Esophagus squamous epithelium (tissue), 5 donors: Measurements from ENCODE around the gene PHACTR1. TPM values are rescaled to one million over a fixed set of nuclear protein-coding genes. Genes with fewer than 3 reads are reported as not detected.

Experiments used
- DNase-seq: peaks from one replicate; lab custom pipeline; 2025; lab: John Stamatoyannopoulos, UW
- H3K27ac ChIP-seq, 4 donors: fragments of 200-600 bp; sonication (generic); one replicate each; pipeline ENCODE4 v1.5.1; 2016 to 2019; ENCODE audit warnings: mild to moderate bottlenecking in 1 of 4
- H3K27me3 ChIP-seq, 4 donors: fragments of 200-600 bp; sonication (generic); 1 replicate in 3 of 4; 2 replicates in 1 of 4; pipeline versions ENCODE4 v1.5.1 to v1.6.0; 2017 to 2021; ENCODE audit warnings: antibody characterized with exemption in 1 of 4
- H3K36me3 ChIP-seq, 3 donors: fragments of 200-600 bp; sonication (generic); one replicate each; pipeline ENCODE4 v1.5.1; 2016 to 2019
- H3K4me1 ChIP-seq, 3 donors: fragments of 200-600 bp; sonication (generic); one replicate each; pipeline ENCODE4 v1.5.1; 2017 to 2019
- H3K4me3 ChIP-seq, 4 donors: fragments of 200-600 bp; sonication (generic); 1 replicate in 3 of 4; 2 replicates in 1 of 4; pipeline ENCODE4 v1.5.1; 2016 to 2019; ENCODE audit warnings: mild to moderate bottlenecking in 2 of 4, moderate library complexity in 1 of 4
- H3K9me3 ChIP-seq, 3 donors: fragments of 200-600 bp; sonication (generic); one replicate each; pipeline ENCODE4 v1.5.1; 2016 to 2019
- POLR2A ChIP-seq, 4 donors: fragments of 450-650 bp; IDR thresholded peaks; one replicate each; pipeline ENCODE4 v1.6.1; 2017; ENCODE audit warnings: antibody characterized with exemption in 4 of 4, mild to moderate bottlenecking in 4 of 4, moderate library complexity in 3 of 4
- WGBS, 2 donors: methylation state at CpG; one replicate each; pipeline ENCODE4 v1.1.5; 2018; 5-methylcytosine and 5-hydroxymethylcytosine counted together
- intact Hi-C: fragments of 100-400 bp; cut with DNase I; formaldehyde crosslinking; loops from one replicate; pipeline ENCODE4 v1.15.0; 2022
- total RNA-seq, 4 donors: library from RNA; depleted of rRNA; stranded (reverse); fragments of >200 nt; gene quantifications; one replicate each; pipeline ENCODE4 v1.1.0, GENCODE V29; 2016
- TF ChIP-seq, protein P1 (sequence below), 6 experiments: fragments of 450-650 bp in 4 of 6; fragments of 200-600 bp in 2 of 6; sonication (generic) in 2 of 6; IDR thresholded peaks; one replicate each; pipeline ENCODE4 v1.5.1; 2016 to 2019; ENCODE audit warnings: antibody characterized with exemption in 6 of 6, mild to moderate bottlenecking in 4 of 6, moderate library complexity in 4 of 6
- donor health status: DM: yes; HTN: yes; CAD: no.

Gene PHACTR1
- total RNA-seq, 4 donors from 2014 or later = 1.5 to 7.2 (median 4.5) TPM

DNA sequence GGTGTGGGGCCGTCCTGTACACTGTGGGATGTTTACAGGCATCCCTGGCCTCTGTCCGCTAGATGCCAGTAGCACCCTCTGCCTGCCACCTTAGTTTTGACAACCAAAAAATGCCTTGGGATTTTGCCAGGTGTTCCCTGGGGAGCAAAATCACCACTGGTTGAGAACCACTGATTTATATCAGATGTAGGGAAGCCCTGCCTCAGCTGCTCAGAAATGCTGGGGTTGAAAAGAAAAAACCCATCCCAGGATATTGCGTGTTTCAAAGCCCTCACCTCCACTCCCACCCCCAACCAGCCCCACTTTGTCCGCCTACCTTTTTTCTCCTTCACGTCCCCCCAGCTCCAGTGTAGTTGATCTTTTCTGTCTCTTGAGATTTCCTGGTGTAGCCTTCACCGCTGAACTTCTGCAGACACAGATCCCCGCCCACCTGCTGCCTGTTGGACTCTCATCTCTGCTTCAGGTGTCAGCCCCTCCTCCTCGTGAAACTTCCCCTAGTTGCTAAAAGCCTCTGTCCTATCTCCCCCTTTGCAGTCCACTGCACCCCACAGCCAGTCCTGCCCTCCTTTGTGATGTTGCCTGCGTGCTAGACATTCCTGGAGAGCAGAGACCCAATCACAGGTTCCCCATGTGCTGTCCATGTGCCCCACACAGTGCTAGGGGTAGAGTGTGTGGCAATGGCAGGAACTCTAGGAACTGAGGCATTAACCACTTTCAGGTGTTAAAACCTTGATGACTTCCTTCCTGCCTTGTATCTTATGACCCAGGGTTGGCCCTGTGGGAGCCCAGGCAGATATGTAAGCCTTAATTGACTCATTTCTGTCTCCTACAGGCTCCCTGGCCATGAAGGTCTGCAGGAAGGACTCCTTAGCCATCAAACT is 512.9 kb downstream of the PHACTR1 start:
- WGBS, 2 donors = 80 to 81% methylated on average over 8 of the region's 9 CpGs
- Histone ChIP-seq H3K4me1 (no peaks in the 10 kb centered on the region), H3K36me3 (no peaks in the 10 kb centered on the region), H3K27ac (no peak overlapping the region), H3K4me3 (no peak overlapping the region), H3K27me3 (no peaks in the 10 kb centered on the region), H3K9me3 (no peaks in the 10 kb centered on the region)
- TF ChIP-seq, protein P1, sequence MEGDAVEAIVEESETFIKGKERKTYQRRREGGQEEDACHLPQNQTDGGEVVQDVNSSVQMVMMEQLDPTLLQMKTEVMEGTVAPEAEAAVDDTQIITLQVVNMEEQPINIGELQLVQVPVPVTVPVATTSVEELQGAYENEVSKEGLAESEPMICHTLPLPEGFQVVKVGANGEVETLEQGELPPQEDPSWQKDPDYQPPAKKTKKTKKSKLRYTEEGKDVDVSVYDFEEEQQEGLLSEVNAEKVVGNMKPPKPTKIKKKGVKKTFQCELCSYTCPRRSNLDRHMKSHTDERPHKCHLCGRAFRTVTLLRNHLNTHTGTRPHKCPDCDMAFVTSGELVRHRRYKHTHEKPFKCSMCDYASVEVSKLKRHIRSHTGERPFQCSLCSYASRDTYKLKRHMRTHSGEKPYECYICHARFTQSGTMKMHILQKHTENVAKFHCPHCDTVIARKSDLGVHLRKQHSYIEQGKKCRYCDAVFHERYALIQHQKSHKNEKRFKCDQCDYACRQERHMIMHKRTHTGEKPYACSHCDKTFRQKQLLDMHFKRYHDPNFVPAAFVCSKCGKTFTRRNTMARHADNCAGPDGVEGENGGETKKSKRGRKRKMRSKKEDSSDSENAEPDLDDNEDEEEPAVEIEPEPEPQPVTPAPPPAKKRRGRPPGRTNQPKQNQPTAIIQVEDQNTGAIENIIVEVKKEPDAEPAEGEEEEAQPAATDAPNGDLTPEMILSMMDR (IDR thresholded peaks at IDR 0.05) = peak in 1 of 6 experiments; percentile 5
- no peak for TF ChIP-seq POLR2A (IDR thresholded peaks at IDR 0.05)
- no peak for DNase-seq
- intact Hi-C loops = no loop called here

DNA sequence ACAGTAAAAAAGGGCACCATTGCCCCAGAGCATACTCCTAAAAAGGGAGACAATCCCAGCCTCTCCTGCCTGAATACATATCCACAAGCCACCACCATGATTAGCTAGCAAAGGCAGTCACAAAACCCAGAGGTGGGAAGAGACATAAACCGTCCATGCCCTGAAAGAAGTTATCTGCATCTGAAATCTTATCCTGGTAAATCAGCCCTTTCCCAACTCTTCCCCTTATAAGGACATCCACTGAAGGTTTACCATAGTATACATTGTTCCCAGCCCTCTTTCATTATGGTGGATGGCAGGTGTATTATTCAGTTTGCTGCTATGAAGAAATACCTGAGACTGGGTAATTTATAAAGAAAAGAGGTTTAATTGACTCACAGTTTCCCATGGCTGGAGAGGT is 516.5 kb downstream of the PHACTR1 start:
- Histone ChIP-seq H3K4me1 (no peaks in the 10 kb centered on the region), H3K36me3 (no peaks in the 10 kb centered on the region), H3K27me3 (no peaks in the 10 kb centered on the region), H3K4me3 (no peak overlapping the region), H3K9me3 (no peaks in the 10 kb centered on the region), H3K27ac (no peak overlapping the region)
- 75 to 100% methylated on average over 1 of the region's 1 CpG for WGBS, 2 donors
- TF ChIP-seq, protein P1 (IDR thresholded peaks at IDR 0.05) = no peak
- TF ChIP-seq POLR2A (IDR thresholded peaks at IDR 0.05) = no peak
- DNase-seq = no peak
- intact Hi-C loops = no loop called here

DNA sequence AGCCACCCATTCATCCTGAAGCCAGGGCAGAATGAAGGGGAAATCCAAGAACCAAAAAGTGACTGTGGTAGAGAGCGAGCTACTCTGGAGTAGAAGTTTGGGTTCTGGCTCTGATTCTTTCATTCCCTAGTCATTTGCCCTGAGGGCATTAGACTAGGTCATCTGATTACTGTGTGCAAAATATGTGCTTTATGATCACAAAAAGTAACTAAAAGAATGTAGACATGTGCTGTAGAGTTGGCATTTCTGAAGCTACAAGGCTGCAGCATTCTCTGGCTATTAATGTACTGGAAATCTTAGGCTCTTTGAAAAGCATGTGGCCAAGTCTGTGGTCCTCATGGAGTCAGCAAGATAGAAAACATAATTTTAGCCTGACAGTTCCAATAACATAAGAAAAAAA is 517.6 kb downstream of the PHACTR1 start:
- H3K9me3 ChIP-seq = no peaks in the 10 kb centered on the region
- TF ChIP-seq, protein P1 (IDR thresholded peaks at IDR 0.05) = no peak
- no peak for TF ChIP-seq POLR2A (IDR thresholded peaks at IDR 0.05)
- intact Hi-C loops = no loop called here
- no peak overlapping the region for H3K27ac ChIP-seq
- H3K4me3 ChIP-seq = no peak overlapping the region
- DNase-seq = no peak
- WGBS, 2 donors = 46 to 82% methylated on average over 1 of the region's 1 CpG
- H3K27me3 ChIP-seq = no peaks in the 10 kb centered on the region
- H3K36me3 ChIP-seq = no peaks in the 10 kb centered on the region
- no peaks in the 10 kb centered on the region for H3K4me1 ChIP-seq

DNA sequence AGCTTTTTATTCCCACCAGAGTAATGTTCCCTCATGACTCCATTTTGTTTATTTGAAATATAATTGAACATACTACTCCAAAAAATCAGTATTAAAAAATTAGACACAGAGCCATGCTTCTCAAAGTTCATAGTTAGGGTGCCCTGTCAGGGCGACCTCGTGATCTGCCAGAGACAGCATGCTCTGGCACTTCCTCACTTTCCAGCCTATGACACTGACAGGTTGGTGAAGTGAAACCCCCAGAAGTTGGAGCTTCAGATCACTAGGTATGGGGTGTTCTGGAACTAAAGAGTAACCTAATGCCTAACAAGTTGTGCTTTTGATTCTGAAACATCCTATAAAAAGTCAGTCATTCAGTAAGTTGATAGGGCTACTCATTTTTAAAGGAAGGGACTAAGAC is 518.8 kb downstream of the PHACTR1 start:
- no peak overlapping the region for H3K27ac ChIP-seq
- no peak for TF ChIP-seq POLR2A (IDR thresholded peaks at IDR 0.05)
- TF ChIP-seq, protein P1 (IDR thresholded peaks at IDR 0.05) = no peak
- DNase-seq = no peak
- H3K36me3 ChIP-seq = no peaks in the 10 kb centered on the region
- H3K4me3 ChIP-seq = no peak overlapping the region
- H3K27me3 ChIP-seq = no peaks in the 10 kb centered on the region
- H3K4me1 ChIP-seq = no peaks in the 10 kb centered on the region
- intact Hi-C loops = no loop called here
- no peaks in the 10 kb centered on the region for H3K9me3 ChIP-seq
- 86 to 95% methylated on average over 2 of the region's 2 CpGs for WGBS, 2 donors

DNA sequence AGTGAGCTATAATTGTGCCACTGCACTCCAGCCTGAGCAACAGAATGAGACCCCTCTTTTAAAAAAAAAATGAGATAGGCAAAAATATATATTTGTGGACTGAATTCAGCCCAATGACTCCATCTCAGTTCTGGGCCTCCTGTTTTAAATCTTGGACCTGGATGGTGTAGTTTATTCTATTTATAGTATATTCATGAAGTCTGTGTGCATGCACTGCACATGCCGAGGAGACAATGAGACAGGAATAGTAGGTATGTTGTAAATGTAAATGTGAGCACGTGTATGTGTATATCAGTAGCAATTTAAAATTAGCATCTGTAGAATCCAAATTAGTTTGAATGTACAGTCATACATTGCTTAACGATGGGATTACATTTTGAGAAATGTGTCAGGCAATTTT is 520.8 kb downstream of the PHACTR1 start:
- Histone ChIP-seq H3K36me3 (no peaks in the 10 kb centered on the region), H3K27ac (no peak overlapping the region), H3K27me3 (no peaks in the 10 kb centered on the region), H3K4me3 (no peak overlapping the region), H3K9me3 (no peaks in the 10 kb centered on the region), H3K4me1 (no peaks in the 10 kb centered on the region)
- WGBS, 2 donors = 85 to 90% methylated on average over 3 of the region's 3 CpGs
- TF ChIP-seq, protein P1 (IDR thresholded peaks at IDR 0.05) = no peak
- no peak for TF ChIP-seq POLR2A (IDR thresholded peaks at IDR 0.05)
- intact Hi-C loops = no loop called here
- no peak for DNase-seq
